Fibroblast of skin of right quadriceps (primary cell): ENCODE measurements around the gene ABCA4.
A peak's percentile ranks its signal among the peaks of the same experiment; 100 is the strongest.

Experiments used
- DNase-seq: peaks from one replicate; pipeline ENCODE4 v3.0.0-alpha.2; 2013

Gene ABCA4

DNA sequence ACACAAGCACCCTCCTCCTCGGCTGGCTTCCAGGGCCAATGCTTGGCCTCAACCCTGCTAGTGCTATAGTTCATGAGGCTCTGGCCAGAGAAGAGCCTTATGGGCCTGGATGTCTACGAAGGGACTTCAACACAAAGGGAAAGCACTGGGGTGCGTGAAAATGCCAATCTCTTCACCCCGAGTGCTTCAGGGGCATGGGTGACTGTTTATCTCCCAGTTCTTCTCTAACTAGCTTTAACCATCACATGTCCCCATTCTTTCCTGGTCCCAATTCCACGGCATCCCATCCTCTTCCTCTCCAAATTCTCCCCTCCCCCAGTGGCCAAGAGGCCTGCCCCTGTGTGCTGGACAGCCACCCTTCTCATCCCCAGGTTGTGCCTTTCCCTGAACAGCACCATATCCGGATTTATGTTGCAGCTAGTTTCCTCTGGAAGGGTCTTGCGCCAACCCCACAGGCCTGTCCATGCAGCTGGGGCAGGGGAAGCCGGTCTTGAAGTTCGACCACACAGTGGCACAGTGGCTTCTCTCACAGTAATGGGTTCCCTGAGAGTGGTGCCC, 16.7 kb downstream of the ABCA4 start:
- DNase-seq: no peak

GRCh38 chr1:94103608-94104007, 17.3 kb downstream of the ABCA4 start:
- DNase-seq: no peak

DNA sequence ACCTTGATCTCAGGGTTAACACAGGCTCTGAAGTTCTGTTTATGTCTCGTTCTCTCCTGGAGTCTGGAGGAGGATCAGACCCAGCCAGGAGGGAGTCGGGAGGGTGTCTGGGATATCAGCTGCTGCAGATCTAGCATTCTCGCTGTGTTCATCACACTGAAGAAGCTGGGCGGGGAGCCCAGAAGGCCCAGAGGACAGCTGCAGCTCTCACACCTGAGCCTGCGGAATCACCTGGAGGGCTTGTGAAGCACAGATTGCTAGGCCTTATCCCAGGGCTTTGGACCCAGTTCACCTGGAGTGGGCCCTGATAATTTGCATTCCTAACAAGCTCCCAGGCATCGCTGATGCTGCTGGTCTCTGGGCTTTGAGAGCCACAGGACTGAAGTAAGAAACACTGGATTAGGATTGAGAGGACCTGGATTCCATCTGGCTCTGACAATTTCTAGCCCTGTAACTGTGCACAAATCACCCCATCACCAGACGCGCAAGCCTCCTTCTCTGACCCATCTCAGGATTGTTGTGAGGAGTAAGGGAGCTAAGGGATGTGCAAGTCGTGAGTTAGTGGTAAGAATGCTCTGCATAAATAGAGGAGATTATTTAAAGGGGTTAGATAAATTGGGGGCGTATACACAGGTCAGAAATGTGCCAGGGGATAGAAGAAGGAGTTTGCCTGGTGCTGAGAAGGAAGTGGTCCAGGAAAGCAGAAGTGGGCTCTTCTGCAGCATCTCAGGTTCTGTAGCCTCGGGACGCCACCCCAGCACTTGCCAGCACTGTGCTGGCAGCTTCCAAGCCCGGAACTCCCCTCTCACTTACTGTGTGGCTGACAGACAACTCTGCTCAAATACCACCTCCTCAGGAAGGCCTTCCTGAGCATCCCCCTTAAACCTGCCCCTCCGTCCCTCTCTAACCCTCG, 19.1 kb downstream of the ABCA4 start:
- DNase-seq: no peak

GRCh38 chr1:94100785-94101612, 19.9 kb downstream of the ABCA4 start:
- peak; percentile 36 for DNase-seq

- DNase-seq: no peak
Measured at GRCh38 chr1:94100129-94100784, 20.7 kb downstream of the ABCA4 start.

- DNase-seq: no peak
Measured at GRCh38 chr1:94099303-94099702, 21.6 kb downstream of the ABCA4 start.

DNA sequence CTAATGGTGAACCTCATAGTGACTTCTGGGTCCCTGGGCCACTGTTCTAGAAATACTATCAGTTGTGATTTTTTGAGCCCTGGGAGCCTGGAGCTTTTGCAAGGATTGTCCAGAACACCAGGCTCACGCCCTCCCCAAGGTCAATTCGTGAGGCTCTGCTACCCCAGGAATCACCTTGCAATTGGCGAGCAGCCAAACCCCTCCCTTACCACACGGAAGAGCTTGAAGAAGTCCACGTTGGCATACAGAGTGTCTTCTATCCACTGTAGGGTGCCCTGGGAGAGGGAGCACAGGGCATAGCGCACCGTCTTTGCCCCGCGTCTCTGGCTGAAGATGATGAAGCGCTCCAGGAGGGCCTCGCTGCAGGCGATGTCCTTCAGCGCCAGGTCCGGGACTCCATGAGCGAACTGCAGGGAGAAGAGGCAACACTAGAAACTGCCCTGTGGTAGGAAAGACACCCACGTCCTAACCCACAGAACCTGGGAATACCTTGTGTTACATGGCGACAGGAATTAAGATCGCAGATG, 22.3 kb downstream of the ABCA4 start:
- DNase-seq: no peak

- peak; percentile 31 for DNase-seq
Measured at GRCh38 chr1:94096797-94097549, 24.0 kb downstream of the ABCA4 start.

GRCh38 chr1:94095744-94096469, 25.0 kb downstream of the ABCA4 start:
- peak; percentile 26 for DNase-seq

DNA sequence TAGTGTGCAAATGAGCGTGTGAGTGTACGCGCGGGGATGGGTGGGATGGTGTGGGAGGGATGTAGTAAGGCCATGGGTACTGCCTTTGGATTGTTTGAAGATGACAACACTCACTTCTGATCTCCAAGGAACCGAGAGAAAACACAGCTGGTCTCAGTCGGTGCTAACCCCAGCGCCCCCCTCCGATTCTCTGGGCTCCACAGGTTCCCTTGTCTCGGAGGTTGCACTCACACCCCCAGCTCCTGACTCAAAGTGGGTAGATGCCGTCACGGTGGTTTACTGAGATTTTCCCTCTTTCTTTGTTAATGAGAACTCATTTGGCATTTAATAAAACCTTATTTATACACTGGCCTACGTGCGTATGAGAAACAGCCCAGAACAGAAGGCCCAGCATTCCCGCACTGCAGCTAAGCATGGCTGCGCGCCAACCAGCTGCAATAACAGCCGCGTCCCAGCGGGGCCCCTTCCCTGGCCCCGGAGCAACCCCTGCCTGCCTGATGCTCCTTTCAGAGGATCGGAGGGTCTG, 25.8 kb downstream of the ABCA4 start:
- peak; percentile 86 for DNase-seq

DNA sequence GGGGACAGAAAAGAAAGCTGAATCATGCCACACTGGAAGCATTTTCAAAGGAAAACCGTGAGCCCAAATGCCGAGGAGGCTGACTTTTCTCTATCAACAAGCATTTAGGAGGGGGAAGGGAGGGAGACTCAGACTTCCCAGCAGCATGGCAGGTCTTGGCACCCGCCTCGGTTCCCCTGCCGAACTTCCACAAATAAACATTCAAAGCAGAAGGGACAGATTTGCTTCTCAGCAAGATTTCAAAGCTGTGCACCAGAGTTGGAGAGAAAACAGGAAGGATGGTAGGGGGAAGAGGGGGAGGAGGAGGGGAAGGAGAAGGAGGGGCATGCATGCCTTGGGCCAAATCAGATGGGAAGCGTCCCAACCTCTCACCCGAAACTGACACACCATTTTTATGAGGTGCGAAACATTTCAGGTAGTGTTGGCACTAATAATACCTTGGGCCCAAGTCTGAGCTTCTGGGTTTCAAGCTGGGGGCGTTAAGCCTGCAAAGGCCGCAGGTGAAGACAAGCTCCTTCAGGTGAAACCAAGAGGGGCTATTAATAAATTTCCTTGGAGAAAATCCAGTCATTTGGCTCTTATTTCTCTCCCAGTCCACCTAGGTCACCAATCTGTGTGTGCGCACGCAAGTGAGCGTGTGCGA, 26.4 kb downstream of the ABCA4 start:
- DNase-seq: peak; percentile 70

DNA sequence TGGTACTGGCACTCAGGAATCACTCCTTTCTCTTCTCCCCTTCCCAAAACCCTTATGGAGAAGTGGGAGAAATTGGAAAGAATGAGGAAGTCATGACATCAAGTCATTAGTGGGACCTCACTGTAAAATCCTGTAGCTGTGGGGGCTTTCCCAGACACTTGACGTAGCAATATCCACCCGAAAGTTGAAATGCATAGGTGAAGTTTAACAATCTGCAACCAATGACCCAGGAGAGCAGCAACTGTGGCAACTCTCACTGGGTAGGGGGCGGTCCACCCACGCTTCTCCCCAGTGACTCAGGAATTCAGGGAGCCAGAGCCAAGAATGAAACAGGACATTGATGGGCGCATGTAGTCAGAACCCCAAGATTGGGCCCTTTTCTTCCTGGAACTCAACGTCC, 27.0 kb downstream of the ABCA4 start:
- DNase-seq: no peak

- DNase-seq: no peak
Measured at GRCh38 chr1:94093396-94093795, 27.6 kb downstream of the ABCA4 start.

GRCh38 chr1:94092210-94092613, 28.7 kb downstream of the ABCA4 start:
- DNase-seq: peak; percentile 87

DNA sequence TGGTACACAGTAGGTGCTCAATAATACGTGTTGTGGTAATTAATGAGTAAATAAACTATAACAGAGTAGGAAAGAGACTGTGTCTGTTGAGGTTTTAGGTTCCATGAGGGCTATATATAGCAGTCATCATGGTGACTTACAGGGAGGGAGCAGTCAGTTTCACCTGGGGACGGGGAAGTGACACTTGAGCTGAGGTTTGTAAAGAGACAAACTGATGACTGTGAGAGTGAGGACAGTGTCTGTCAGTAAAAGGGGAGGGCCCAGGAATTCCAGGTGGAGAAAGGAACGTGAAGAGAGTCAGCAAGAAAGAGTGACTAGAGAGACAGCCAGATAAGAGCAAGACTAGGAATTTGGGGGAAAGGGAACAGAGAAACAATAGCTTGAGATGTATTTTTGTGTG, 30.2 kb downstream of the ABCA4 start:
- no peak for DNase-seq

- no peak for DNase-seq
Measured at GRCh38 chr1:94087193-94087592, 33.8 kb downstream of the ABCA4 start.

DNA sequence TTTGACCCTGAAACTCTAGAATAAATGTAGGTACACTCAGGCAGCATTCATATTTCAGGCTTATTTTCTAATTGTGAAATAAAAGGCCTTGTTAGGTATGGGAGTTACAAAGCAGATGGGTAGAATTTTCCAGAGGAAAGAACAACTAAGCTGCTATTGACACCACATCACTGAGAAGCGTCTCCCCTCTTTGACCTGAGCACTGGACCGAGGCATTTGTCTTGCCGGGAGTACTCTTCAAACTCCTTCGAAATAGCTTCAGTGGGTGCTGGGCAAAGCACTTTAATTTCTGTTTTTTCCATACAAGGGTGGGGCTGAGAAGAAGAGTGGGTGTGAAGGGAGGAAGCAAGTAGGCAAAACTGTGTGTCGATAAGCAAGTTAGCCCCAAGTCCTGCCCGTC, 36.4 kb downstream of the ABCA4 start:
- DNase-seq: no peak

DNA sequence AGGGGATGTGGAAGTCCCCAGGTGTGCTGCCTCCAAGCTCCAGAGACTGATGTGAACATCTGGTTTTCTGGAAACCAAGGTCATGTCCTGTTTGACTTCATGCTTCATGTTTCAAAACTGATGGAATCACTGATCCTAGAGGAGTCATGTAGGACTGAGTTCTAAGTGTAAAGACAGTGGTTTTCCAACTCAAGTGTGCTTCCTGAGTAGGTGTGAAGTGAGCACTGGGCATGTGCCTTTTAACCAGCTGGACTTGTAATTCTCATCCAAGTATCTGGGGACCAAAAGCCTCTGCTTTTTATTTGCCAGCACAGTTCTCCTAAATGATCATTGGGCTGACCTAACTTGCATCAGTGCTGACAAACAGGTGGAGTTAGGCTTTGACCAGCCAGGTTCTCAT, 36.9 kb downstream of the ABCA4 start:
- no peak for DNase-seq

DNA sequence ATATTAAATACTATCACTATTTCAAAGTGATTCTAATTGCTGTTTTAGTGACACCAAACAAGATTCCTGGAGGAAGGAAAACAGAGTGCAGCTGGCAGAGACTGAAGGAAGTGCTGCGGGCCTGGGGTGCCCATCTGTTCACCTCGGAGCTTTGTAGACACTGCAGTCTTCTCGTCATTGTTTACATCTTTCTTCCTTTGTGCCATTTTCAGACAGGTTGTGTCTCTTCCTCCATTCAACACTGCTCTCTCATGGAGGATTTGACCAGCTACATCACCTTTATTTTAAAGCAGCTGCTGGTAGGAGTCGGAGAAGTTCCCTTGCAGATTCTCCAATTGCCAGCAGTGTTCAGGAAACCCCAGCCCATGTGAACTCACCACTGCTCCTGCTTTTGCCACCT, 37.3 kb downstream of the ABCA4 start:
- DNase-seq: no peak

DNA sequence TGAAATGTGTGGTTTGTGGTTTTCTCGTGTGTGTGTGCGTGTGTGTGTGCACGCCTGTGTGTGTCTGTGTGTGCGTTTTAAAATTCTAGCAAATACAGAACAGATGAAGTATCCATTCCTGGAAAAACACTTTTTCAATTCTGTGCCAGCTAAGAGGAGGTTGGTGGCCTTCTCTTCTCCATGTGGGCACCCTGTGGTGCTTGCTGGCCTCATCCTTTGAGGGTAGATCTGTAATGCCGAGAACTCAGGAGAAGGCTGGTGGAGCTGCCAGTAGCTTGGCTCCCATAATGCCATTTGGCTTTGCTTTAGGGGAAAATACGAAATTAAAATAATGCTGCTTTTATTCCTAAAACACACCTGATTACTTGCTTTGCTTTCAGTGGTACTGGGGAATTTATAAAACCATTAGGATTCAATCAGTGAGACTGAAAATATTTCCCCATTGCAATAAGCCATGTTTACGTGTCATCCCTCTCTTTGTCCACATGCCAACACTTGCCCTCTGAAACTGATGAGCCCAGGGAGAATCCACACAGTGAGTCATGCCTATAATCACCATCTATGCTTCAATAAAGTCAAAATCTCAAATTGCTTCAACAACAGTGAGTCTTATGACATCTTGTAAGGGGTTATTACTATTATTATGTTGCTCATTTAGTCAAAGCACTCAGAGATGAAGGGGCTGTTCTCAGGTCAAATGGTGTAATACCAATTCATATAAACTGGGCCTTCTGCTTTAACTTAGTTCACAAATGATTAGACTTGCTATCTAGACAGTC, 39.2 kb downstream of the ABCA4 start:
- DNase-seq: peak; percentile 88
